ENCODE measurements around the gene POLD4.

Gene POLD4

DNA sequence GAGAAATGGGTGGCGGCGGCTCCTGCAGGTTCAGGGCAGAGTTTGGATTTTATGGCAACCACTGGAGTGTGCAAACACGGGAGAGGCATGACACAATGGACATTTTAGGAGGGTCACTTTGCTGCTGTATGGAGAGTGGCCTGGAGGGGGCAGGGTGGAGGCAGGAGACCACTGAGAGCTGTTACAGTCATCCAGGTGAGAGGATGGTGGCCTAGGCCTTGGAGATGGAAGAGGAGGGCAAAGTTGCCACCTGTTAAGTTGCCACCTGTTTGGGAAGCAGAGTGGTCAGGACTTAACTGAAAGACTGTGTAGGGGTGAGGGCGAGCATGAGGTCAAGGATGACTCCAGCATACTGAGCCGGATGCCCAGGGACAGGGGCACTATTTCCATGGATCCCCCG lies 36.1 kb upstream of the POLD4 start:
- no peak for DNase-seq (ENCODE audit: low read depth, low spot score)

DNA sequence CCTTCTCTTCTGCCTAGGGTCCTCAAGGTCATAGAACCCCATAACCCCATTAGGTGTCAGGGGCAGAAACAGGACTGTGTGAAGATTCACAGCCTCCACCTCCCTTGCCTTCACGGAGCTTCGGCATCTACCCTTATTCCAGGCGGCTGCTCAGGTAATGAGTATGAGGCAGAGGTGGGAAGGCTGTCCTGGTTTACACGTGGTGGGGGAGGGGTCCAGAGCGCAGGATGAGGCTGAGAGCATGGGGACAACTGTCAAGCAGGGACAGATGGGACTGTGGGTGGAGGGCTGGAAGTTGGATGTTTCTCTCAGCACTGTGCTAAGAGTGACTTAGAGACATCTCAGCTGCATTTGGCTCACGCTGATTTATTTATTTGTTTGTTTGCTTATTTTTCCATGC lies 34.2 kb upstream of the POLD4 start:
- DNase-seq (ENCODE audit: low read depth, low spot score): no peak

DNA sequence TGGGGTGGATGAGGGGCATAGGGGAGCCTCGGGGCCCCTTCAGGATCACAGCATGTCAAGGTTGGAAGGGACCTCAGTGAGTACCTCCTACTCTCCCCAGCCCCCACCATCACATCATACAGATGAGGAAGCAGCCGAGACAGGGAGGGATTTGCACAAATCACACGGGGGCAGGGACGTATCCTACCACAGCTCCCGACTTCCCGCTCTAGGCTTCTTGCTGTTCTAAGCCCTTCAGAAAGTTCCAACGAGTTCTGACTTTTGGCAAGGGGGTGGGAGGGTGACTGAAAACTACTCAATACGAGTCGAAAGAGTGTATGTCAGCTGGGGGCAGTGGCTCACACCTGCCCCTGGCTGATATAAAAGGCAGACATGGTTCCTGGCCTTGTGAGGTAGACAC lies 33.7 kb upstream of the POLD4 start:
- no peak for DNase-seq (ENCODE audit: low read depth, low spot score)

DNA sequence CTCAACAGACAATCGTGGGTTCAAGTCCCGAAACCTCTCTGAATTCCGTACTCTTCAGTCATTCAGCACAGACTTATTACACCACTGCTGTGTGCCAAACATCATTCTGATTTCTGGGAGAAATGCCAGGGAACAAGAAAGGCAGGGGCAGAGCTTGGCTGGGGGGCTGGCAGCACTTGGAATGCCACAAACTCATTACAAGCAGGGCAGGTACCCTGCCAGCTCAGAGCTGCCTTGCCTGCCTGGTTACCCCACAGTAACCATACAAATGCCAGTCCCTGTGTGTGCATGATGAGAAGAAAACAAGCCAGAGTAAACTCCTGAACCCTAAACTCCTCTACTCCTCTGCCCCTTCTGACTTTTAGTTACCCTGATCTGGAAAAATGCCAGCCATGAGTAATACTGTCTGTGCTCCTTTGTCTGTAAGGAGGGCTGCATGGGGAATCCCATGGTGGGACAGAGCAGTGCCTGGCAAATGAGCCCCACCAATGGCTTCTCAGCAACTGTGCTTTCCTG lies 31.6 kb upstream of the POLD4 start:
- DNase-seq (ENCODE audit: low read depth, low spot score): no peak

DNA sequence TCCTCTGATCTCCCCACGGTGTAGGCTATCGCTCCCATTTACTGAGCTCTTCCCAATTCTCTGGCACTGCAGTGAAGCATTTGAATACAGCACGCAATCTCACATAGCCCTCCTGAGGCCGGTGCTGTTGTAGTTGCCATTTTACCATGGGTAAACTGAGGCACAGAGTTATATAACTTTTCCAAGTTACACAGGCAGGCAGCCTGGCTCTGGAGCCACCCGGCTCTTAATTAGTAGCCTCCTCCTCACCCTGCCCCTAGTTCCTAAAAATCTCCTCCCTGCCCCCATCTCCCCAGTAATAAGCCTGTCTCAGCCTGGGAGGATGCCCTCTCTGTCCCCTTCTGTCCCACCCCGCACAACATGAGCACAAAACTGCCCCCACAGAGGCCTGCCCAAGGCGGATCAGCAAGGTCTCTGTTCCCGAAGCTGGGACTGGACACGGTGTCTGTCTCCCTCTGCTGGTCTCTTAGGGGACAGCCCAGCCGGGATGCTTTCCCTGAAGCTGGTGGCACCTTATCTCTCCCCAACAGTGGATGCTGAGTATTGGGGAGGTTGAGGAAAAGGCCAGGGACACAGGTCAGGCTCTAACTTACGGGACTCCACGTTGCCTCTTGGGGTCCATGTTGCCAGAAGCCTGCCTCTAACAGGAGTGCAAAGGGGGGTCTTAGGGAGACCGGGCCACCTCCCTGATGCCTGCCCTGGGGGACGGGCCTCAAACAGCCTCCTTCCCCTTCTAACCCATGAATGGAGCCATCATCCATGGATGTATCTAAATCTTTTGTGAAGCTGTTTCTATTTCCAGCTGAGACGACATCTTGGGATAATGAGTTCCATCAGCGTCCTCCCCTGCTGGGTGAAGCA lies 29.2 kb upstream of the POLD4 start:
- no peak for DNase-seq (ENCODE audit: low read depth, low spot score)

GRCh38 chr11:67381244-67381972 lies 28.1 kb upstream of the POLD4 start:
- no peak for DNase-seq (ENCODE audit: low read depth, low spot score)

DNA sequence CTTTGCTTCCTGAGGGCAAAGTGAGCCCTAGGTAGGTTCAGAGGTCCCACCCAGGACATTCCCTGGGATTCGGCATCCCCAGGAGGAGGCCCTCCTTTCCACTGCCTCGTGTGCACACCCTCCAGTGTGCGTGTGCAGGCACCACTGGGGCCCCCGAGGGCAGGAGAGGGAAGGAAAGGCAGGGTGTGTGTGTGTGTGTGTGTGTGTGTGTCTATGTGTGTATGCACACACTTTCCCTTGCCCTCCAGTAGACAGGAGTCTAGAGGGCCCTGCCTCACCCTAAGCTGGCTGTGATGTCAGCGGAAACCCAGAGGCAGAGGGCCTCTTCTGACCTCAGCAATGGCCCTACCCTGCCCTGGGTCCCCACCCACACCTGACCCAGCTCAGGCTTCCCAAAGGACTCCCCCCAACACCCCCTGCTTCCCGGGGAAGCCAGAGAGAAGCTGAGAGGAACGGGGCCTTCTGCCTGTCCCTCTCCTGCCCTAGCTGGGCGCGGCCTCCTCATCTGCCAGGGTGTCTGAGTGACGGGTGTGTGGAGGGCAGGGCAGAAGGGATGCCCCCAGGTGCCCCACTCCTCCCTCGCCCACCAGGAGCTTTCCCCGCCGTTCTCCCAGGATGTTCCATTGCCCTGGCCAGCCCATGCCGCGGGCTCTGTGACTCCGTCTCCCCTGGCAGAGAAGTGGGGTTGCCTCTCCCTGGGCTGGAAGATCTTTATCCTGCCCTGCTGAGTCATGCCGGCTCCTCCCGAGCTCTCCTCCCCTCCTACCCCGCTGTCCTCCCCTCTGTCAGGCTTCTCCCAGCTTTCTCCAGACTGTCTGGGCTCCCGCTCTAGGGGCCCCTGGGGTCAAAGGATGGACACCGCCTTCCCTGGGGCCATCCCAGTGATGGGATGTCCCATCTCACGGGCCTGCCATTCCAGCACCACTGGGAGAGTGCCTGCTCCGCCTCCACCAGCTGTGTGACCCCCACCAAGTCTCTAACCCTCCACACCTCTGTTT lies 26.0 kb upstream of the POLD4 start:
- DNase-seq (ENCODE audit: low read depth, low spot score): no peak

- no peak for DNase-seq (ENCODE audit: low read depth, low spot score)
Measured at GRCh38 chr11:67378544-67378943, 25.2 kb upstream of the POLD4 start.

DNA sequence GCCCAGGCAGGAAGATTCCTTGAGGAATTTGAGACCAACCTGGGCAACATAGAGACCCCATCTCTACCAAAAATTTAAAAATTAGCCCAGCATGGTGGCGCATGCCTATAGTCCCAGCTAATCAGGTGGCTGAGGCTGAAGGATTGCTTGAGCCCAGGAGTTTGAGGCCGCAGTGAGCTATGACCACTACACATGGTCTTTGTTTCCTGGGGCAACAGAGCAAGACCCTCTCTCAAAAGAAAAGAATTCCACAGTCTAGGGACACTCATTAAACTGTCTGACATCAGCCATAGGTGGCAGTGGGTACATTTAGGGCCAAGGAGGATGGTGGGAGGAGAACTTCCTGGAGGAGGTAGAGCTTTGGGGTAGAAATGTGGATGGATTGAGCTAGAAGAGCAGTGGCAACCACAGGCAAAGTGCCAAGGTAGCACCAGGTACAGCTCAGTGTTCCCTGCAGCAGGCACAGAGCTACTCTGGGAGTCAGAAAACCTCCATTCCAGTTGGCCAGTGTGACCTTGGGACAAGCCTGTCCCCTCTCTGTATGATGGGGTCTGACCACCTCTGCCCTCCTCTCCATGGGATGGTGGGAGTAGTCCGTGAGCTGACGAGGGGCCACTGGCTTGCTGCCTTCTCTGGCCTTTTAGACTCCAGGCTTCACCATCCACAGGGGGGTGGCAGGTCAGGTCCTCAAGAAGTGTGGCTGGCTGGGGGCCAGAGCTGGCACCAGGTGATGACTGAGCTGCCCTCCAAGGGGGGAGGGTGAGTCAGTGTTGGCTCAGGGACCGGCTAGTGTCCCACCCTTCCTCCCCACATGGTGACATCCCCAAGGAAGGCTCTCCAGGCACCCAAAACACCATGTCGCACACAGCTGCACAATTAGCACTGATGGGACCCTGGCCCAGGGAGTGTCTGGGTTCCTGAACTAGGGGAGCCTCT lies 23.8 kb upstream of the POLD4 start:
- DNase-seq (ENCODE audit: low read depth, low spot score): no peak

DNA sequence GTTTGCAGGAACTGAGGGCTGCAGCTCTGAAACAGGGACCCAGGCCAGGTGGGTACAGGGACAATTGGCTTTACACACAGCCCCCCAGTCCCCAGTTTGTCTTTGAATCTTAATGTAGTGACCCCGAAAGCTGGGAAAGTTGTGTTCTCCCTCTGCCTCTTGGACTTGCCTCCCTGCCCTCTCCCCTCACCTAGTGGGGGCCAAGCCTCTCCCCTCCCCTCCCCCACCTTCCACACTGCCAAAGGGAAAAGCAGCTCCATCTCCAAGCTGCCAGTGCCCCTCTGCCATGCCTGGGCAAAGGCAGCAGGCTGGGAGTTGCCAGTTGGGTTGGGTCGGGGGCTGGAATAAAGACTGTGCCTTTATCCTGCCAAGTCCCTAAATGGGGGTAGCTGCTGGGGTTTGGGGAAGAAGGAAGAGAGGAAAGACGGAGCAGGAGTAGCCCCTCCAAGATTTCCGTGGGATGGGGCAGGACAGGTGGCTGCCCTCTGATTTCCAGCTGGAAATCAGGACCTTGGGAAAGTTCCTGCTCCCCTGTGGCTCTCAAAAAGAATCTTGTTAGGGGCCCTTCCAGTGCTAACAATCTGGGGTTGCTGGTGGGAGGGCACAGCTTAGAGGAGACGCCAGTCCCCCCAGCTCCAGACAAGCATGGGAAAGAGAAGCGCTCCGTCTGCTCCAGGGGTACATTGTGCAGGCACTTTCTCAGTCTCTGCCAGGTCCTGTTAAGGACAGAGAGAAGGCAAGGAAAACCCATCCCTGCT lies 22.9 kb upstream of the POLD4 start:
- no peak for DNase-seq (ENCODE audit: low read depth, low spot score)

DNA sequence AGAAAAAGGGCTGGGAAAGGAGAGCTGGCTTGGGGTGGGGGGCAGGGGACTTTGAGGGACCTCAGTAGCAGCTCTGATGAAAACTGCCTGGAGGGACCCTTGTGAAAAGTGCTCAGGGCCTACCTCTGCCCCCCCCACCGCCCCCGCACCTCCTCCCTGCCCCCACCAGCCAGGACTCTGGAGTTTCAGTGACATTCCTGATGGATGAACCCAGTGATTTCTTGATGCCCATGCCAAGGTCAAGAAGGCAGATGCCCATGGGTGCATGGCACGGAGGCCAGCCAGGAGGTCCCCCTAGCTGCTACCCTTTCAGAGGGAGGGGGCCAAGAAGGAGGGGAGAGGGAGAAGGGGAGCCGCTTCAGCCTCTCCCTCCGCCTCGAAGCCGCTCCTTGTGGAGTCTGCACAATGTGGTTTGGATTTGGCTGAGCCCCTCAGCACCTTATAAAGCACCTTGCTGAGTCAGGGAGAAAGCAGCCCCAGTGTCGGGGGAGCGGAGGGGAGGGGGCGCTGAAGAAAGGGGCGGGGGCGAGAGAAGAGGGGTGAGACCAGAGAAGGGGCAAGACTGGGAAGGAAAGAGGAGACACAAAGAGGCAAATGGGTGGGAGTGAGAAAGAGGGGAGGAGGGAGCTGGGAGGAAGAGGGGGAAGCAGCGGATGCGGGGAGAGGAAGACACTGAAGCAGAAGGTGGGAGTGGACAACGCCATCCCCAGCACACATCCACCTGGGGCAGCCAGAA lies 22.1 kb upstream of the POLD4 start:
- no peak for DNase-seq (ENCODE audit: low read depth, low spot score)

DNA sequence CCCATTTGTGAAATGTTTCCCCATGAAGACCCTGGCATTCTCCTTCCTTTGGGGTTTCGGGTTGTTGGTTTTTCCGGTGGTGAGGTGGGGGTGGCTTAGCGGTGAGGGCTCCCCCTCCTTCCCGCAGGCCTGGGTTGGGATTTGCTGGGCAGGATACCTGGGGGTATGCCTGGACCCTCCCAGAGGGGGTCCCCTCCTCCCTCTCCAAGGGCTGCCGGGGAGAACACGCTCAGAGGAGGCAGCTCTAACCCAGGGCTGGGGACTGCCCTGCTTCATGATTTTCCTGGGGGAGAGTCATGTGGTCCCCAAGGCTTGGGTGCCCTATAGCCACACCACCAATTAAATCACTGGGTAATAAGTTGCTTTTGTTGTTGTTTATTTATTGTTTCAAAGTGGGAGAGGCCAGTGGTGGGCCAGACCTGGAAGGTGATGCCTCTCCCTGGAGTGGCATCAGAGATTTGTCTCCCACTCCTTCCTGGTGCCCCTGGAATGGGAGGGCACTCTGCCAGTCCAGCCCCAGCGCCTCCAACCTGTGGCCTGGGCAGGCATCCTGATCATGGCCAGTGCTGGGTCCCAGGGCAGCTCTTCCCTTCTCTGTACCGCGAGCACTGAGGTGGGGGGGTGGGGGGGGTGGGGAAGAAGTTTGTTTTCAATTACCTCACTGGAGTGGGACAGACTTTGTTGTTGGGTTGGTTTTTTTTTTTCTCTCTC lies 21.4 kb upstream of the POLD4 start:
- DNase-seq (ENCODE audit: low read depth, low spot score): no peak

GRCh38 chr11:67373648-67374570 lies 20.6 kb upstream of the POLD4 start:
- no peak for DNase-seq (ENCODE audit: low read depth, low spot score)

DNA sequence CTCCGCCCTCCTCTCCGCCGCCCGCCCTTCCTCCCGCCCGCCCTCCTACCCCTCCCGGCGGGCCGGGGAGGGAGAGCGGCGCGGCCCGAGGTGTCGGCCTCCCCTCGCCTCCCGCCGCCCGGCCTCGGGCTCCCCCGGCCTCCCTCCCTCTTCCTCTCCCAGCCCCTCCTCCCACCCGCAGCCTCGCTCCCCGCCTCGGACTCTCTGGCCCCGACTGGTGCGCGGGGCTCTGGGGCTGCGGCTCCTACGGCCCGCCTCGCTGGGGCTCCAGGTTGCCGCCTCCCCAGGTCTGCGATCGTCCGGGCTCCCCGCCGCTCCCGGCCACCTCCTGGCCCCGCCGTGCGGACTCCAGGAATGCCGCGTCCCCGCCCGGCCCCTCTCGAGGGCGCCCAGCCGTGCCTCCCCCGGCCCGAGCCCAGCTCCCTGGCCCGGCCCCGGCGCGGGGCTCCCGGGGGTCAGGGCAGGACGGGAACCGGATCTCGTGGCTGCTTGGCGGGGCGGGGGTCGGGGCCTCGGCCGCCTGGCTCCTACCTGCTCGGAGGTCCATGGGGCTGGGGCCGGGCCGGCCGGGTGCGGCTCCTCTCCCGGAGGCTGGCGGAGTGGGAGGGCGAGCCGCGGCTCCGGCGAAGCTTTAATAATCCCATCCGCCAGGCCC lies 19.8 kb upstream of the POLD4 start, which contains the start of gene CLCF1:
CLCF1 (minus strand) TSS at position 606 of the 655 bp plus-strand sequence; CDS start at position 547, 59 bp downstream.
- no peak for DNase-seq (ENCODE audit: low read depth, low spot score)

- no peak for DNase-seq (ENCODE audit: low read depth, low spot score)
Measured at GRCh38 chr11:67372321-67372992, 19.1 kb upstream of the POLD4 start.

DNA sequence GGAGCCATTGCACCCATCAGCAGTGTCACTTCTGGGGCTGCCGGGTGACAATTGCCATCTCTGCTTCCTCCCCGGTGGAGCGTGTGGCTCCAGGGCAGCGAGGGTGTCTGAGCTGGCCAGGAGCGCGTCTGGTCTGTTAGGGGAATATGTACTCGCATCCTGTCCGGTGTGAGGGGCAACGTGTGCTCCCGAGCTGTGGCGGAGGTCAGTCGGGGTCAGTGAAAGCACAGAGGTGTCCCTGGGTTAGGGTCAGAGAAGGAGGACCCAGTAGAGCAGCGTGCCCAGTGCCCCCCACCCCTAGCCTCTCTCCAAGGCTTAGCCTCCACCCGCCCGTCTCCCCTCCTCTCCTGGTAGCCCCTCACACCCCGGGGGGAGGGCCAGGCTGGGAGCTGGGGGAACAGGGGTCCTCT lies 18.6 kb upstream of the POLD4 start:
- no peak for DNase-seq (ENCODE audit: low read depth, low spot score)
